ENCODE data around the gene GLRA3.

DNA sequence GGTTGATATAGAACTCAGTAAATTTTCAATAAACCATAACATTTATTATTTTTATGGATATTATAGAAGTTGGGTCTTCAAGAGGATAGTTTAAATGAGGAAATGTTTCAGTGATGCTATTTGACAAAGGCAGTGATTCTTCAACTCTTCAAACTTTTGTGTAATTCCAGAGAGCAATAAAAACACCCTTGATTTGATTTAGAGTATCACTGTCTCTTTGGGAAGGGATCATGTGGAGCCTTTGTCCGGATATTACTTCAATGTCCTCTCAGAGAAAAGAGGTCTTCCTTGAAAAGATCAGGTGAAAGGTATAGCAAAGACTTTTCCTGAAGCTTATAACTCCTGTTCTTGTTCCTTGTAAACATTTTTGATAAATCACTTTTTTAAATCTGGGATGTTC, 23.3 kb downstream of the GLRA3 start:
- TF ChIP-seq, protein P1, sequence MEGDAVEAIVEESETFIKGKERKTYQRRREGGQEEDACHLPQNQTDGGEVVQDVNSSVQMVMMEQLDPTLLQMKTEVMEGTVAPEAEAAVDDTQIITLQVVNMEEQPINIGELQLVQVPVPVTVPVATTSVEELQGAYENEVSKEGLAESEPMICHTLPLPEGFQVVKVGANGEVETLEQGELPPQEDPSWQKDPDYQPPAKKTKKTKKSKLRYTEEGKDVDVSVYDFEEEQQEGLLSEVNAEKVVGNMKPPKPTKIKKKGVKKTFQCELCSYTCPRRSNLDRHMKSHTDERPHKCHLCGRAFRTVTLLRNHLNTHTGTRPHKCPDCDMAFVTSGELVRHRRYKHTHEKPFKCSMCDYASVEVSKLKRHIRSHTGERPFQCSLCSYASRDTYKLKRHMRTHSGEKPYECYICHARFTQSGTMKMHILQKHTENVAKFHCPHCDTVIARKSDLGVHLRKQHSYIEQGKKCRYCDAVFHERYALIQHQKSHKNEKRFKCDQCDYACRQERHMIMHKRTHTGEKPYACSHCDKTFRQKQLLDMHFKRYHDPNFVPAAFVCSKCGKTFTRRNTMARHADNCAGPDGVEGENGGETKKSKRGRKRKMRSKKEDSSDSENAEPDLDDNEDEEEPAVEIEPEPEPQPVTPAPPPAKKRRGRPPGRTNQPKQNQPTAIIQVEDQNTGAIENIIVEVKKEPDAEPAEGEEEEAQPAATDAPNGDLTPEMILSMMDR (IDR thresholded peaks at IDR 0.05 in 4 of 5, conservative IDR thresholded peaks at IDR 0.05 in 1 of 5) = no peak
- TF ChIP-seq POLR2A (IDR thresholded peaks at IDR 0.05) = no peak
